ENCODE data around the gene TMOD1. TPM values are rescaled to one million over a fixed set of nuclear protein-coding genes. Genes with fewer than 3 reads are reported as not detected.

The TMOD1 gene
- total RNA-seq, 1 donor from 2014 or later, result not detected

DNA sequence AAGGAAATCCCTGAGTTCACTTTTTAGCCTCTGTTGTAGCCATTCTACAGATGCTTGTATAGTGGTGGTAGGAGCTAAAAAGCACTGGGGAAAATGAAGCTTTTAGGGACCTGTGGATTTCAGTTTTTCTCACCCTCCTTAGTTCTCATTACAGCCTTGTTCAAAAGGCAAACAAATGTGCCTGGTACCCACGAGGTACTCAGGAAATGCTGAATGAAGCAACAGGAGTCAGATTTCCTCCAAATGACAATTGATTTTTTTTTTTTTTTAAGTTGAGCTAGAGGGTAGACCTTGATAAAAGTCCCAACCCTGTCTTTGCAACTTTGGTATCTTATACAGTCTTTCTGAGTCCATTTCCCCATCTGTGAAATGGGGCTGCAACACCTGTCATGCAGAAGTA is 21.3 kb upstream of the TMOD1 start:
- Histone ChIP-seq H3K27me3 (no peaks in the 10 kb centered on the region), H4K20me1 (ENCODE audit: low read depth) (no peaks in the 10 kb centered on the region), H3K4me2 (no peak overlapping the region), H2AFZ (replicated peaks) (peak overlapping the region; percentile 8), H3K9me3 (ENCODE audit: low read depth) (no peaks in the 10 kb centered on the region), H3K36me3 (no peaks in the 10 kb centered on the region), H3K4me3 (no peak overlapping the region), H3K4me1 (no peaks in the 10 kb centered on the region), H3K79me2 (ENCODE audit: low read depth) (no peaks in the 10 kb centered on the region), H3K9ac (no peak overlapping the region), H3F3A (ENCODE audit: low read depth) (no peaks in the 10 kb centered on the region), H3K27ac (no peak overlapping the region)
- H3K27me3 Mint-ChIP-seq (ENCODE audit: insufficient read depth, low read depth), result peaks cover 2% of the 10 kb centered on the region
- no peaks in the 10 kb centered on the region for H3K36me3 Mint-ChIP-seq
- H3K4me3 Mint-ChIP-seq, result no peak overlapping the region
- no peak for DNase-seq (ENCODE audit: low spot score)
- H3K27ac Mint-ChIP-seq, result no peak overlapping the region
- no peaks in the 10 kb centered on the region for H3K4me1 Mint-ChIP-seq
- peaks cover 5% of the 10 kb centered on the region for H3K9me3 Mint-ChIP-seq
- TF ChIP-seq CTCF (IDR thresholded peaks at IDR 0.05) (no peak), EZH2phosphoT487 (IDR thresholded peaks at IDR 0.05) (no peak), EZH2 (IDR thresholded peaks at IDR 0.05) (no peak)

DNA sequence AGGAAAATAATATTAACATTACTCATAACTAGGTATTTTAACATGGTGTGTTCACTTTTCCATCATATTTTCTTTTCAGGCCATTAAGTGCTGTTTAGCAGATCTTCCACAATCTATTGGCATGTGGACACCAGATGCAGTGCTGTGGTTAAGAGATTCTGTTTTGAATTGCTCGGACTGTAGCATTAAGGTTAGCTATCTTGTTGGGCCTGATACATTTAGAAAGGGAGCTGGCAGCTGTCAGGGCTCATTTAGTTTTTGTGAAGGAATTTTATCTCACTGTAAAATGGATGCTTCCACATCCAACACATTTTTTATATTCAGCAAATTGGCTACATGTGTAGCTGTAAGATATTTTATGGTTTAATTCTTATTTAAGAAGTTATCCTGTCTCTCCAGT is 20.7 kb upstream of the TMOD1 start:
- H3F3A ChIP-seq (ENCODE audit: low read depth), result no peaks in the 10 kb centered on the region
- H3K36me3 ChIP-seq, result no peaks in the 10 kb centered on the region
- peaks cover 2% of the 10 kb centered on the region for H3K27me3 Mint-ChIP-seq (ENCODE audit: insufficient read depth, low read depth)
- H3K4me3 ChIP-seq, result no peak overlapping the region
- peaks cover 5% of the 10 kb centered on the region for H3K9me3 Mint-ChIP-seq
- no peak for TF ChIP-seq EZH2 (IDR thresholded peaks at IDR 0.05)
- no peak for TF ChIP-seq CTCF (IDR thresholded peaks at IDR 0.05)
- no peak for TF ChIP-seq EZH2phosphoT487 (IDR thresholded peaks at IDR 0.05)
- H3K4me3 Mint-ChIP-seq, result no peak overlapping the region
- no peak overlapping the region for H3K27ac Mint-ChIP-seq
- no peaks in the 10 kb centered on the region for H3K4me1 ChIP-seq
- no peaks in the 10 kb centered on the region for H3K27me3 ChIP-seq
- no peaks in the 10 kb centered on the region for H3K9me3 ChIP-seq (ENCODE audit: low read depth)
- no peaks in the 10 kb centered on the region for H4K20me1 ChIP-seq (ENCODE audit: low read depth)
- H2AFZ ChIP-seq (replicated peaks), result no peak overlapping the region
- H3K4me2 ChIP-seq, result no peak overlapping the region
- H3K79me2 ChIP-seq (ENCODE audit: low read depth), result no peaks in the 10 kb centered on the region
- no peak overlapping the region for H3K27ac ChIP-seq
- DNase-seq (ENCODE audit: low spot score), result no peak
- no peak overlapping the region for H3K9ac ChIP-seq
- H3K36me3 Mint-ChIP-seq, result no peaks in the 10 kb centered on the region
- no peaks in the 10 kb centered on the region for H3K4me1 Mint-ChIP-seq

DNA sequence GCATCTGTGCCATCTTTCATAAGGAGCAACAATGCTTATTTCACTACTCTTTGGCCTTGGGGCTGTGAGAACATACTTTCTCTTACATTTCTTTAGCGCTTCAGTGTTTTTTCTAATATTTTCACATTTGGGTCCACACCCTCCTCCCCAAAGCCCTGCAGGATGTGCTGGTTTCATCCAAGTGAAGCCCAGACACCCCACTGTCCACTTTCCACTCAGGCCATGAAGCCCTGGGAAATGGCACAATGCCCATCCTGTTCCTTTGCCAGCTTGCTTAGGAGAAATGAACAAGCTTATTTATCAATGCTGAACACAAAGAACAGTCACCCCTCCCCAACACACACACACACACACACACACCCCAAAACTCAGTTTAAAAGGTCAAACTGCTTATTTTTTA is 17.3 kb upstream of the TMOD1 start:
- DNase-seq (ENCODE audit: low spot score), result no peak
- no peak overlapping the region for H3K4me2 ChIP-seq
- no peaks in the 10 kb centered on the region for H3K4me1 ChIP-seq
- H3K27ac ChIP-seq, result no peak overlapping the region
- H2AFZ ChIP-seq (replicated peaks), result no peak overlapping the region
- no peaks in the 10 kb centered on the region for H3K27me3 ChIP-seq
- no peaks in the 10 kb centered on the region for H3K4me1 Mint-ChIP-seq
- H3K4me3 ChIP-seq, result no peak overlapping the region
- H3K36me3 ChIP-seq, result peaks cover under 1% of the 10 kb centered on the region
- no peaks in the 10 kb centered on the region for H3F3A ChIP-seq (ENCODE audit: low read depth)
- H3K9ac ChIP-seq, result no peak overlapping the region
- peaks cover 9% of the 10 kb centered on the region for H3K9me3 Mint-ChIP-seq
- H3K4me3 Mint-ChIP-seq, result no peak overlapping the region
- no peak for TF ChIP-seq EZH2 (IDR thresholded peaks at IDR 0.05)
- TF ChIP-seq EZH2phosphoT487 (IDR thresholded peaks at IDR 0.05), result no peak
- peaks cover 12% of the 10 kb centered on the region for H3K9me3 ChIP-seq (ENCODE audit: low read depth)
- peaks cover 2% of the 10 kb centered on the region for H3K27me3 Mint-ChIP-seq (ENCODE audit: insufficient read depth, low read depth)
- H3K36me3 Mint-ChIP-seq, result no peaks in the 10 kb centered on the region
- no peak overlapping the region for H3K27ac Mint-ChIP-seq
- H3K79me2 ChIP-seq (ENCODE audit: low read depth), result no peaks in the 10 kb centered on the region
- H4K20me1 ChIP-seq (ENCODE audit: low read depth), result no peaks in the 10 kb centered on the region

GRCh38 chr9:97487107-97487506 is 14.4 kb upstream of the TMOD1 start:
- H4K20me1 ChIP-seq (ENCODE audit: low read depth), result no peaks in the 10 kb centered on the region

More at GRCh38 chr9:97487107-97487506, 14.4 kb upstream of the TMOD1 start:
- H3K79me2 ChIP-seq (ENCODE audit: low read depth), result no peaks in the 10 kb centered on the region
- H3K4me1 ChIP-seq, result no peaks in the 10 kb centered on the region
- H3K4me2 ChIP-seq, result no peak overlapping the region
- no peak for DNase-seq (ENCODE audit: low spot score)
- H3K36me3 ChIP-seq, result peaks cover 5% of the 10 kb centered on the region
- no peak overlapping the region for H2AFZ ChIP-seq (replicated peaks)
- H3K9me3 Mint-ChIP-seq, result peaks cover 8% of the 10 kb centered on the region
- H3K27ac Mint-ChIP-seq, result no peak overlapping the region
- H3F3A ChIP-seq (ENCODE audit: low read depth), result no peaks in the 10 kb centered on the region
- no peaks in the 10 kb centered on the region for H3K36me3 Mint-ChIP-seq
- H3K27ac ChIP-seq, result no peak overlapping the region
- TF ChIP-seq EZH2 (IDR thresholded peaks at IDR 0.05), result no peak
- TF ChIP-seq CTCF (IDR thresholded peaks at IDR 0.05), result peak; percentile 32
- TF ChIP-seq EZH2phosphoT487 (IDR thresholded peaks at IDR 0.05), result no peak
- no peaks in the 10 kb centered on the region for H3K27me3 Mint-ChIP-seq (ENCODE audit: insufficient read depth, low read depth)
- H3K4me1 Mint-ChIP-seq, result no peaks in the 10 kb centered on the region
- no peak overlapping the region for H3K4me3 Mint-ChIP-seq
- no peaks in the 10 kb centered on the region for H3K27me3 ChIP-seq
- no peak overlapping the region for H3K4me3 ChIP-seq
- no peak overlapping the region for H3K9ac ChIP-seq
- peaks cover 12% of the 10 kb centered on the region for H3K9me3 ChIP-seq (ENCODE audit: low read depth)
